Stimulated activated CD8-positive, alpha-beta memory T cell treated with anti-CD3 and anti-CD28 coated beads, Interleukin-12 subunit alpha, Interleukin-12 subunit beta, amount 100 ng/mL, for 24 hours (primary cell): ENCODE data around the gene CREG2.
"Not testable (repeated sequence)": the region's sequence is repeated elsewhere in the genome, so short reads cannot be mapped to it uniquely, and the experiment has no call there.

Source experiments
- DNase-seq: peaks from one replicate; pipeline ENCODE4 v3.0.0-alpha.2; 2020; ENCODE audit errors: extremely low read depth

The CREG2 gene

DNA sequence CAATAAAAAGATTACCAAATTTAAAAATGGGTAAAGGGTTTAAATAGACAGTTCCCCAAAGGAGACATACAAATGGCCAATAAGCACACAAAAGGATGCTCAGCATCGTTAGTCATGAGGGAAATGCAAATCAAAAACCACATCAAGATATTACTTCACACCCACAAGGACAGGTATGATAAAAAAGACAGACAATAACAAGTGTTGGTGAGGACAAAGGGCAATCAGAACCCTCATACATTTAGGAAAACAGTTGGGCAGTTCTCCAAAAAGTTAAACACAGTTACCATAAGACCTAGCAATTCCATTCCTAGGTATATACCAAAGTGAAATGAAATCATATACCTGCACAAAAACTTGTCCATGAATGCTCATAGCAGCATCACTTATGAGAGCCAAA lies 14.5 kb downstream of the CREG2 start:
- DNase-seq = no peak

DNA sequence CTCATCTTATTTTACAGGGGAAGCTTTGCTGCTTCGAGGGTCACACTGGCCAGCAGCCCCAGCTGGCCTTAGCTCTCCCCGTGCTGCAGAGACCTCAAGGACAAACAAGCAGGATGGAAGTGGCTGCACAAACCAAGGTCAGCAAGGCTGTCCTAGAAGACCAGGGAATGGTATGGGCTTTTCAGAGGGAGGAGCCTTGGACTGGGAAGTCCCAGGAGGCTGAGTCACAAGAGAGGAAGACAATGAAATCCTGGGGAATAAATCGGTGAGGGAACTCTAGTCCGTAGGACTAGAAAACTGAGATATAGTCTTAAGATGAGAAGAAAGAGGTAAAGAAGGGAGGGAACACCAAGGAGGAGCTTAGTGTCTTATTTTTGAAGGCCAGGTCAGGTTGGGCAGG lies 15.7 kb downstream of the CREG2 start:
- no peak for DNase-seq

DNA sequence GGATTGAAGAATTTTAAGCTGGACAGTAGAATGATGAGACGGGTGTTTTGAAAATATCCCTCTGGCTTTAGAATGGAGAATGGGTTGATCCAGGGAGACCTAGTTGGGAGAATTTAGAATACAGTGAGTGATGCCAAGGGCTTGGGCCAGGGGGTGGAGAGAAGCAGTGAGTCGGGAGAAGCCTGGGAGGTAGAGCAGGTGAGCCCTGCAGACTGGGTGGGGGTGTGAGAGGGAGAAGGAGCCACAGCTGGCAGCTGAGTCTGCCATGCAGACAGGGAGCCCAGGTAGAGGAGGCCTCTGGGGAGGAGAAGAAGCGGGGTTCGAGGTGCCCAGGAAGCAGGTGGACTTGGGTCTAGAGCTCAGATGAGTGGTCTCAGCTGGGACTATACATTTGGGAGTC lies 18.2 kb downstream of the CREG2 start:
- DNase-seq = no peak

DNA sequence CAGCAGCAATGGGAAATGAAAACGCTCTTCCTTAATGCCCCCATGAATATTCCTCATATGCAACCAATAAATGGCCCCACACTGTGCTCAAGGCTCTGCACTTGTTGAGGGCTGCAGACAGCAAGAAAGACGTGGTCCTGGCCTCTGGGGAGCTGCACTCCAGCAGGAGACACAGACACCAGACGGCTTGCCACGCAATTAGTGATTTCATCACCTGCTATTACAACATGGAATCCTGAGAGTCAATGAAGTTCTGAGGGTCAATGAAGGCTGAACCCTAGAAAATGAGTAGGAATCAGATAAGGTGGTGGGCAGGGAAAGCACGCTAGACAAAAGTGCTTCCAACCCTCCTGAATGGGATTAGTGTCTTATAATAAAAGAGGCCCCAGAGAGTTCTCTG lies 18.9 kb downstream of the CREG2 start:
- DNase-seq = no peak

DNA sequence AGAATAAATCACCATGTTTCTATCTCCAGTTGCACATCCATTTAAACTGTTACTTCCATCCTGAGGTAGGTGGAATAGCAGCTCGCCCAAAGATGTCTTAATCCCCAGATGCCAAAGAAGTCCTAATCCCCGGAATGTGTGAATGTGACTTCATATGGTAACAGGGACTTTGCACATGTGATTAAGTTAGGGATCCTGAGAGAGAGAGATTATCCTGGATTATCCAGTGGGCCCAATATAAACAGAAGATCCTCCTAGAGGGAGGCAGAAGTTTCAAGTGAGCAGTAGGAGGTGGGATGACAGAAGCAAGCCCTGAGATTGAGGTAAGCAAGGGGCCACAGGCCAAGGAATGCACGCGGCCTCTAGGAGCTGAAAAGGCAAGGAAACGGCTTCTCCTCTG lies 19.8 kb downstream of the CREG2 start:
- DNase-seq = no peak

DNA sequence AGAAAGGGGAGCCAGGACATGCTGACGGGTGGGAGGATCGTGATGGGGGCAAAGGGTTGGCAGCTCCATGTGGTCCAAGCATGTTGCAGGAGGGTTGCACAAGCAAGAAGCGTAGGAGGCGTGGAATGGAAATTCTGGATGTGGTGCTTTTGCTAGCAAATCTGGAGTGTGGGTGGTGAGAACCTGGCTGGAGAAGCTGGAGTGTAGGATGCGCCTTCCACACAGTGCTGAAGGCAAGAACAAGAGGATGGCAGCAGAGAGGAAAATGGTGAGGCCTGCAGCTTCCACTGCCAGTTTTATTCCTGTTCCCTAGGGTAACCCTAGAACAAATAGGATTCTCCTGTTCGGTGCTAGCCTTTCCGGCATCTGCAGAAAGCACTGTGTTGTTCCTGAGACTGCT lies 22.4 kb downstream of the CREG2 start:
- DNase-seq = no peak

DNA sequence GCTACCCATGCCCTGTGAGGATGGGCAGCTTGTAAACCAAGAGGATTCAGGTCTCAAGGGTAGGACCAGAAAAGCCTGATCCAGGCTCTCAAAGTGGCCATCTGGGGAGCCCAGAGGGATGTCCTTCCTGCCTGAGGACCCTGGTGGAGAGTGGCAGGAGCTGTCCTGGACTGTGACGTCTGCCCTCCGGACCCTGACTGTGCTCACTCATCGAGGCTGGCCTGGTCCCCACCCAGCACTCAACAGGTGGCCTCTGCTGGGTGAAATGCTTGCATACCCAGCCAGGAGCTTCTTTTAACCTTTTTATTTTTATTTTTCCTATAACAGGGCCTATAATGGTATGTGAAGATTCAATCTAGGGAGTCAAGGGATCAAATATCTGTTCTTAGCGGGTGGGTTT lies 24.5 kb downstream of the CREG2 start:
- DNase-seq = no peak

DNA sequence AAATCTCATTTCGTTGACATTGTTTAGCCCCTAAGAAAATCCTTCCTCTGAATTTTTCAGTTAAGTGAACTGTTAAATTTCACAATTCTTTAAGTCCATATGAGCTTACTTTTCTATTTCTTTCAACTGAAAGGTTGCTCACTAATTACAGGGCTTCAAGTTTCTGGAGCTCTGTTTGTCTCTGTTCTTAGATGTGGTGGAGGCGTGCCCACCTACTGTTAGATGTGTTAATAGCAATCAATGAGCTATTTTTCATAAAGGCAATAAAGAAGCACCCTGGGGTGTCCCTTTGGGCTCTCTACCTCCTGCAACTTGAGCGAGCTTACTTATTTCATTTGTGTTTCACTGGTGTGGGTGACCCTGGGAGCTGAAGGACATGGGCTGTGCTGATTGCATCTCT lies 25.0 kb downstream of the CREG2 start:
- DNase-seq = no peak

DNA sequence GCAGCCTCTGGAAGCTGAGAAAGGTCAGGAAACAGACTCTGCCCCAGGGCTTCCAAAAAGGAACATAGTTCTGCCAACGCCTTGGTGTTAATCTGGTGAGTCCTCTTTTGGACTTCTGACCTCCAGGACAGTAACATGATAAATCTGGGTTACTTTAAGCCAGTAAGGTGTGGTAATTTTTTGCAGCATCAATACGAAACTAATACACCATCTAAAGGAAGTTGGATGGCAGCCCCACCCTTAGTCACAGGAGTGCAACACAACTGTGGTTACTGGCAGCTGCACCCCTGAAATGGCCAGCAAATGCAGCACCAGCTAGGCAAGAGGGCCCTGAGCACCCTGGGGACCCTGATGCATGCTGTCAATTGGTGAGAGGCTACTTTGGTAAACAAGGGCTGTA lies 25.8 kb downstream of the CREG2 start:
- no peak for DNase-seq

DNA sequence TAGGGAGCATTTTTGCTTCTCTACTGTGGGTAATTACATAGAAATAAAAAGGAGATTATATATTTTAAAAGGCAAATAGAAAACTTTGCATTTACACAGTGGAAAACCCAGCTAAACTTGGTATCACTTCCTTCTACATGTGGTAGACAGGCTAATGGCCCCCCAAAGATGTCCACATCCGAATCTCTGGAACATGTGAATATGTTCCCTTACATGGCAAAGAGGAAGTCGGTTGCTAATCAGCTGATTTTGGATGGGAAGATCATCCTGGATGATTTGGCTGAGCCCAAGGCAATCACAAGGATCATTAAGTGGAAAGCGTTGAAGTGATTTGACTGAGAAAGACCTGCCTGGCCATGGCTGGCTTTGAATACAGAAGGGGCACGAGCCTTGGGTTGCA lies 26.2 kb downstream of the CREG2 start:
- DNase-seq = no peak

DNA sequence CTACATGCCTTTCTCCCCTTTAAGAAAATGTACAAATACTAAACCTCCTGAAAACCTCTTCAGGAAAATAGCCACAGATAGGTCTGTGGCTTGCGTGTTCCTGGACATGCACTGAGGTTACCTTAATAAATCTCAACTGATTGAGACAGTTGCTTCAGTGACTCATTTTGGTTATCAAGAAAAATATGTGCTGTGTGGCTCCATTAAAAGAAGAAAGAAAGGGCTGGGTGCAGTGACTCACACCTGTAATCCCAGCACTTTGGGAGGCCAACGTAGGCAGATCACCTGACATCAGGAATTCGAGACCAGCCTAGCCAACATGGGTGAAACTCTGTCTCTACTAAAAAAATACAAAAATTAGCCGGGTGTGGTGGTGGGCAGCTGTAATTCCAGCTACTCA lies 27.1 kb downstream of the CREG2 start:
- DNase-seq = no peak

DNA sequence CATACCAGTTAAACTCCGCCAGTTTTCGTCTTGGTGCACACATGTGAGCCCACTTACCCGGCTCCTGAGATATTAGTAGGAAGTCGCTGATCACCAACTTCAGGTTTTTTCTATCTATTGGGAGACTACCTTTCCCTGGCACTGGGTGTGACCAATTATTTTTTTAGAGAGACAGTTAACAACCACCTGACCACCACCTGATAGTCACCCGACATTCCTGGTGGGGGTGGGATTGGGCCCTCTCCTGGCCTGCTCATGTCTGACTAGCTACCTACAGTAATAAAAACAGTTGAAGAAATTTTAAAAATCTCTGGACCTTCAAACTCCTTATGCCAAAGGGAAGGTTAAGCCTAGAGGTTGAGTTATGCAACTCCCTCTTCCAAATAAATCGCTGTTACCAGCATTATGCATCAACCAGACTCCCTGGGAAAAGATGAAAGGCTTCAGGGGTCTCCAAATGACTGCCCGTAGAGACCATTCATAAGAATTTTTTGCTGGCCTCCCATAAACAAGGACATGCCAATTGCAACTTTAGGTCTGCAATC lies 27.8 kb downstream of the CREG2 start:
- DNase-seq = no peak

DNA sequence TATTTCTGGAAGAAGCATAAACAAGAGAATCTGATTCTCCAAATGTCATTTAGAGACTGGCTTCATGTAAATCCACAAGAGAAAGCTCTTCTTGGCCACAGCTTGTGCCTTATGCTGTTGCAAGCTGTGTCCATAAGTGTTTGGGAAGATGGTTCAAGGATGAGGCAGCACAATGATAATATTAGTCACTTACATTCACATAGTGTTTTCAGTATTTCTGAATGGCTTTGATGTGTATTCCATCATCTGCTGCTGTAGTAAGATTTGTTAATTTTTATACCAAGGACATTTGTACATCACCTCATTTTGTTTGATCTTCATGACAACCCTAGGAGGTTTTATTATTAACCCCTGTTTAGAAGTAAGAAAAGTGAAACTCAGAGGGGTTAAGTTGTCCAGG lies 29.9 kb downstream of the CREG2 start:
- DNase-seq = no peak

DNA sequence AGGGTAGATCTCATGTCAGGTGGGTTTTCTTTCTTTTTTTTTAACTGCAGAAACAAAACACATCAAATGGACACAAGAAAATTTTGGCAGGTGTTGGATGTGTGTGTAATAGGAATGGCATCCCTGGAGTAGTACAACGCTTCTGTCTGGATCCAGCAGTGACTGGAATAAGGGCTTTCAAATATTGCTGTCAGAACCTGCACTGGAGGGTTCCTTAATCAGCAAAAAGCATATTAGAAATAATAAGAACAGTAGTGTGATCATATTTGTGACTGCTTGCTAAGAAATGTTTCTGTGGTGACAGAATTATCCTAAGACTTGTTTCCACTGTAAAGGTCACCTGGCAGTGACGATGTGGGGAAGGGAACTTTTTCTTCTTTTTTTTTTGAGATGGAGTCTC lies 30.8 kb downstream of the CREG2 start:
- no peak for DNase-seq

DNA sequence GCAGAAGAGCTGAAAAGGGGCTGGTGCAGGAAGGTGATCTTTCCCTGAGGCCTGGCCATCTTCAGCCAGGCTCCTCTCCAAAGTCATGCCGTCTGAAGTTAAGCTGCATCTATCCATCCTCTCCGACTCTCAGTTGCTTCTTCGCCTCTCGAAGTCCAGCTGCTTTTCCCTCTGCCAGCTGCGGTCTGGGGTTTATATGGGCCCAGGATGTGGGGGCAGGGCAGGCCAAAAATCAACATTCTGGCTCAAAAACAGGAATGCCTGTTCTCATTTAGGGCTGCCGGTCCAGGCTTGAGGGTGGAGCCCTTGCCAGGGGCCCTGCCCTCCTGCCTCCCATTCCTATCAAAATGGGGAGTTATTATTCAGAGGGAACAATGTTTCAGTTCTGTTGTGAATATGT lies 31.2 kb downstream of the CREG2 start:
- no peak for DNase-seq

DNA sequence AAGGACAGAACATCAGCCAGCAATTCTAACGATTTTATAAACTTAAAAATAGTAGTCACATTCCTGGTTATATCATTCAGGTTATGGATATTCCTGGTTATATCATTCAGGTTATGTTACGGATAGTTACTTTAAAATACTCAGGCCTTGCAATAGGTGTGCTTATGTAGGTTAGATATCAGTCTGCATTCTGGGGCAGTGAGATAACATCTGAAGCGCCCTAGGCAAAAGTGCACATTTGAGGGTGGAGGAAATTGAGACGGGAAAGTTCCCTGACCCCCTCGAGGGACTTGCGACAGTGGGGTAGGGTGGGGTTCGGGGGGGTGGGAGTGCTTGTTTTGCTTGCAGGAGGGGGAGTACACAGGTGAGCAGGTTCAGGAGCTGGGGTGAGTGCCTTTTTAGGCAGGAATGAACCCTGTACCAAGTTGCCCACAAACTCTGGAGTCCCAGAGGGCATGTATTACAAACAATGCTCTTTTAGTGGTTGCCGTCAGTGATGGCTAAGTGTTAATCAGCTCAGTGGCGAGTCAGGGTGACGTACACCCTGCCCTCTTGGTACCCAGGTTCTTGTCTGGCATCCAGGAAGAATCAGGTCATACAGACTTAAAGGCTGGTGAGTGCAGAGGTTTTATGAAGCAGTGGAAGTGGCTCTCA lies 31.8 kb downstream of the CREG2 start:
- DNase-seq = no peak

DNA sequence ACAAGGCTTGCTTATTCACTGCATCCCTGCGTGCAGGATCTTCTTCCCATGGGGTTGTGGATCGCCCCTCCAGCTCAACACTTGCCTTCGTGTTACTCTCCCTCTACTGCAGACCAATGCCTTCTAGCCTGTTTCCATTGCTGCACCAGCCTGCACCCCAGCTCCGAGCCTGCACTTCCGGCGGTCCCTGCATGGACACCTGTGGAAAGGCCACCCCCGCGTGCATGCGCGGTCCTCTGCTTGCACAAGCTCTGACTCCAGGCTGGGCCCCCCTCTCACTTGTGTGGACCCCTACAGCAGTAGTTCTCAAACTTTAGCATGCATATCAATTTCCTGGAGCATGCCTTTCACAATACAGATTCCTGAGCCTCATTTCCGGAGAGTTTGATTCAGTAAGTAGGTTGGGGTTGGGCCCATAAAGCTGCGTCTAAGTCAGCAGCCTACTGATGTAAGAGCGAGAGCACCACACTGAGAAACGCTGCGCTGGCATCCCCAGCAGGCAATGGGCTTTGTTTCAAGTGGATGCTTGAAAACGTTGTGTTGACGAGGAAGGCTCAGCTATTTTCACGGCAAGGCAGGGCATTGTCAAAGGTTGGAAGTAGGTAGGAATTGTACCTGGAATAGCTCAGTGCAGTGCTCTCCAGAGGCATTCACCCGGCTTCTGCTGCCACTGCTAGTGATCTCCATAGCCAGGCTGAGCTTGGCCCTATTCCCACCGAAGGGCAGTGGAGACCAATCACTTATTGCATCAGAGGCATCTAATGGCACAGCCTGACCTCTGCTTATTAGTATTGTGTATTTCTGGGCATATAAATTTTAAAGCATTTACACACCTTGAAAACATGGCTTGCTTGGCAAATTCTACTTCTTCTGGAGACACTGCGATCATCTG lies 32.6 kb downstream of the CREG2 start:
- DNase-seq = no peak

DNA sequence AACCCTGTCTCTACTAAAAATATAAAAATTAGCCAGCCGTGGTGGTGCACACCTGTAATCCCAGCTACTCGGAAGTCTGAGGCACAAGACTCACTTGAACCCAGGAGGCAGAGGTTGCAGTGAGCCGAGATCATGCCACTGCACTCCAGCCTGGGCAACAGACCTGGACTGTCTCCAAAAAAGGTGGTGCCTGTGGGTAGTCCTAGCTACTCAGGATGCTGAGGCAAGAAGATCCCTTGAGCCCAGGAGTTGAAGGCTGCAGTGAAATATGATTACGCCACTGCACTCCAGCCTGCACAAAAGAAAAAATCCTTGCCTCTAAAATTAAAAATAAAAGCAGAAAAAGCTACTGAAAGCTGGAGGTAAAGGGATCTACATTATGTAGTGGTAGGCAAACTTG lies 34.7 kb downstream of the CREG2 start:
- DNase-seq = not testable (repeated sequence)

DNA sequence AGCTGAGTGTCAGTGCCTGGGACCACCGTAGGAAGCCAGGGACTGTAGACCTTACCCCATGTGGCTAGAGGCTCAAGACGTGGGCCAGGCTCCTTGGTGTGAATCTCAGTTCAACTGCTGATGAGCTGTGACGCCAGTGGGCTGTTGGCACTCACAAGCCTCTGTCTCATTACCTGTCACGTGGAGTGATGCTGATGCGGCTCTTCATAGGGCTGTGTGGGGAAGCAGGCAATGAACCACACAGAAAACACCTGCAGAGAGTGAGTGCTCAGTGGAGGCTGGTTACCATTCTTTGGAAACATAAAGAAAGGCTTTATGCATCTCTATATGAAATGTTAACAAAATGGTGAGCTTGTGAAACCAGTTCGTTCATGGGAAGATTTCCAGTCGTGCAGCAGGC lies 36.1 kb downstream of the CREG2 start:
- DNase-seq = no peak

DNA sequence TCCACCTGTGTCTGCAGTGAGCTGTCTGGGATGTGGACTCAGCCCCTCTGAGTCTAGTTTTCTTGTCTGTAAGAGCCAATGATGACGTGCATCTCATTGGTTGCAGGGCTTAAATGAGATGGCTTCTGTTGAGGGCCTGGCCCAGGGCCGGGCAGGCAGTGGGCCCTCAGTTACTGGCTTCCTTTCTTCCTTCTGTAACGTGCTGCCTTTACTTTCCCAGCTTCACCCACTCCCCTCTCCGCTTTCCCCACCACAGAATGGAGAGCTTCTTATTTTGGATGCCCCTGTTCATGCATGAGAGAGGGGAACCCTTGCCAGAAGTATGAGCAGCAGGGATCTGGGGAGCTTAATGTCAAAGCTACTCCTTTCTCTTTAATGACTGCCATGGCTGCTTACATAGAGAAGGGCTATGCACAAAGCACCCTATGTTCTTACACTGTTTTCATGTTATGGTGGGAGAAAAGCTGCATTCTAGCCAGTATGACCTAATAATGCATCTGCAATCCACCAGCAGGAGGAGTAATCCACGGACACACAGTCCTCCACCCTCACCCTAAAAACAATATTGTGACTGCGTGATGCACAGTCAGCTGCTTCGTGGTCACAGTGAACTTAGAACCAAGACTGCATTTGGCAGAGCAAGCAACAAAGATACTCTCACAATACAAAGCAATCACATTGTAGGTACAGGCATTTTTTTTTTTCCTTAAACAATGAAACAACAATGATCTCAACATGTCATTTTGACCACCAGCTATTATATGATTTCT lies 37.2 kb downstream of the CREG2 start:
- DNase-seq = no peak

DNA sequence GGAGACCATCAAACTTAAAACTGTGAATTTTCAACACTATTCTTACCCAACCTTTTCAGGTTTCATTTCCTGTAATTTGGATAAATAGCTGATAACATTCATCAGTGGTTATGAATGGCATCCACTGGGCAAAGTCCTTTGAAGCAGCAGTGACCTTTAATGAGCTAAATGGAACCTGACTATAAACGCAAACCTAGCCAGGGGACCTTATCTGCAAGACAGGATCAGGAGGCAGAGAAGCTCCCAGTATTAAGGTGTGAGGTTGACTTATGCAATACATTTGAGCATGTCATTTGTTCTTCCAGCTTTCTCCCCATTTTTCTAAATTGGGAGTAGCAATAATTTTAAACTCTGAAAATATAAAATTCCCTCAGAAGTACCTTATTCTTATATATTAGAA lies 38.4 kb downstream of the CREG2 start:
- no peak for DNase-seq

DNA sequence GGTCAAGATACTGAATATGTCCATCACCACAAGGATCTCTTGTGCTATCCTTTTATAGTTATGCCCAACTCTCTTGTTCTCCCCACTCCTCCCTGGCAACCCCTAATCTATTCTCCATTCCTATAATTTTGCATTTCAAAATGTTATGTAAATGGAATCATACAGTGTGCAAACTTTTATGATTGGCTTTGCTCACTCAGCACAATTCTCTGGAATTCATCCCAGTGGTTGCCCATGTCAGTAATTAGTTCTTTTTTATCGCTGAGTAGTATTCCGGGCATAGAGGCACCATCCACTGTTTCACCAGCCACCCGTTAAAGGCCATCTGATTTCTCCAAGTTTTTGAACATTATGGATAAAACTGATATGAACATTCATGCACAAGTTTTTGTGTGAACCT lies 40.4 kb downstream of the CREG2 start:
- no peak for DNase-seq

DNA sequence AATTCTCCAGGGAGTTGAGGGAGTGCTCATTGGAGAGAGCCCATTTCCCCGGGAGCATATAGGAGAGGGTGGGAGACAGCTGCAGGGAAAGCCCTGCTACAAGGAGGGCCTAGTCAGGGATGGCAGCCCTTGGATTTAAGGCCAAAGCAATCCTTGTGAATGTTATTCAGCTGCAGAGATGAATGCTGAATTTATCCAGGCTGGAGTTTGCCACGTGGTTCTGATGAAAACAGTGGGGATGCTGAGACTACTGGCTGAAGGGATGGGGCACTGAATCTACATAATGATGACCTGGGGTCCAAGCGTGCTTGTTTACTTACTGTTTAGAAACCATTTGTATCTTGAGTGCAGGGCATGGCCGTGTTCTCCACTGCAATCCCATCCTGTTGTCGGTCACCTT lies 43.2 kb downstream of the CREG2 start:
- DNase-seq = no peak
